Measurements from ENCODE around the gene PRRT1.

PRRT1 gene

GRCh38 chr6:32108094-32108627, 43.6 kb downstream of the PRRT1 start:
- H3F3A ChIP-seq (ENCODE audit: insufficient read depth), result no peaks in the 10 kb centered on the region
- H3K4me2 ChIP-seq (ENCODE audit: low read depth, low read length, poor library complexity, severe bottlenecking), result no peak overlapping the region
- no peaks in the 10 kb centered on the region for H3K36me3 ChIP-seq (ENCODE audit: low read length)
- no peak overlapping the region for H3K9ac ChIP-seq (ENCODE audit: low read length)
- no peaks in the 10 kb centered on the region for H3K9me2 ChIP-seq (replicated peaks; ENCODE audit: insufficient read depth, low read length)
- H3K27ac ChIP-seq (ENCODE audit: low read depth, low read length), result no peak overlapping the region
- H2AFZ ChIP-seq (ENCODE audit: low read depth, low read length, severe bottlenecking), result no peak overlapping the region
- TF ChIP-seq EZH2phosphoT487 (conservative IDR thresholded peaks at IDR 0.05; ENCODE audit: low read length), result no peak
- TF ChIP-seq, protein P1, sequence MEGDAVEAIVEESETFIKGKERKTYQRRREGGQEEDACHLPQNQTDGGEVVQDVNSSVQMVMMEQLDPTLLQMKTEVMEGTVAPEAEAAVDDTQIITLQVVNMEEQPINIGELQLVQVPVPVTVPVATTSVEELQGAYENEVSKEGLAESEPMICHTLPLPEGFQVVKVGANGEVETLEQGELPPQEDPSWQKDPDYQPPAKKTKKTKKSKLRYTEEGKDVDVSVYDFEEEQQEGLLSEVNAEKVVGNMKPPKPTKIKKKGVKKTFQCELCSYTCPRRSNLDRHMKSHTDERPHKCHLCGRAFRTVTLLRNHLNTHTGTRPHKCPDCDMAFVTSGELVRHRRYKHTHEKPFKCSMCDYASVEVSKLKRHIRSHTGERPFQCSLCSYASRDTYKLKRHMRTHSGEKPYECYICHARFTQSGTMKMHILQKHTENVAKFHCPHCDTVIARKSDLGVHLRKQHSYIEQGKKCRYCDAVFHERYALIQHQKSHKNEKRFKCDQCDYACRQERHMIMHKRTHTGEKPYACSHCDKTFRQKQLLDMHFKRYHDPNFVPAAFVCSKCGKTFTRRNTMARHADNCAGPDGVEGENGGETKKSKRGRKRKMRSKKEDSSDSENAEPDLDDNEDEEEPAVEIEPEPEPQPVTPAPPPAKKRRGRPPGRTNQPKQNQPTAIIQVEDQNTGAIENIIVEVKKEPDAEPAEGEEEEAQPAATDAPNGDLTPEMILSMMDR (IDR thresholded peaks at IDR 0.05; ENCODE audit: insufficient read depth, low read length, poor library complexity, severe bottlenecking), result no peak
- H4K20me1 ChIP-seq (ENCODE audit: low read depth, low read length), result no peaks in the 10 kb centered on the region
- no peak overlapping the region for H3K4me3 ChIP-seq (ENCODE audit: insufficient read depth, low read length, poor library complexity, severe bottlenecking)
- H3K79me2 ChIP-seq (ENCODE audit: insufficient read depth, low read length), result no peaks in the 10 kb centered on the region
- no peaks in the 10 kb centered on the region for H3K9me3 ChIP-seq (ENCODE audit: insufficient read depth, low read length)
- H3K27me3 ChIP-seq (ENCODE audit: low read length), result no peaks in the 10 kb centered on the region

DNA sequence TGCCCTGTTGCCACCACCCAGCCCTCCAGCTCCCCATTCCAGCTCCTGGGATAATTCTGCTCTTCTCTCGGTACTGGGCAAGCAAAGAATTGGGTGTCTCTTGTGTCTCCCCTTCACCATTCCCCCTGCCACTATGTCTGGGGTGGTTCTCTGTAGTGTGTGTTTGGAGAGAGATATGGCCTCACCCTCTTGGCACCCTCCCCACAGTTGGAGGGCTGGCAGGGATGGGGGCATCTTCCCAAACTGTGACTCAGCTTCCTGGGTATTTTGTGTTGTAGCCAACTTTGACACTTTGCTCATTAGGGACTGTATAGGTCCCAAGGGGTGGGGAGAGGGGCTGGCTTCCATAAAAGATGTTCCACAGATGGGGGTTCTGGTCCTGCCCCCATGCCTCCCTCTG, 44.3 kb downstream of the PRRT1 start:
- TF ChIP-seq, protein P1 (IDR thresholded peaks at IDR 0.05; ENCODE audit: insufficient read depth, low read length, poor library complexity, severe bottlenecking), result no peak
- no peak for TF ChIP-seq EZH2phosphoT487 (conservative IDR thresholded peaks at IDR 0.05; ENCODE audit: low read length)
- Histone ChIP-seq H3K9ac (ENCODE audit: low read length) (no peak overlapping the region), H4K20me1 (ENCODE audit: low read depth, low read length) (no peaks in the 10 kb centered on the region), H3F3A (ENCODE audit: insufficient read depth) (no peaks in the 10 kb centered on the region), H3K4me3 (ENCODE audit: insufficient read depth, low read length, poor library complexity, severe bottlenecking) (no peak overlapping the region), H3K27ac (ENCODE audit: low read depth, low read length) (no peak overlapping the region), H3K9me3 (ENCODE audit: insufficient read depth, low read length) (no peaks in the 10 kb centered on the region), H3K36me3 (ENCODE audit: low read length) (no peaks in the 10 kb centered on the region), H3K9me2 (replicated peaks; ENCODE audit: insufficient read depth, low read length) (no peaks in the 10 kb centered on the region), H3K4me2 (ENCODE audit: low read depth, low read length, poor library complexity, severe bottlenecking) (no peak overlapping the region), H2AFZ (ENCODE audit: low read depth, low read length, severe bottlenecking) (no peak overlapping the region), H3K27me3 (ENCODE audit: low read length) (no peaks in the 10 kb centered on the region), H3K79me2 (ENCODE audit: insufficient read depth, low read length) (no peaks in the 10 kb centered on the region)

- Histone ChIP-seq H3K9me2 (replicated peaks; ENCODE audit: insufficient read depth, low read length) (no peaks in the 10 kb centered on the region), H4K20me1 (ENCODE audit: low read depth, low read length) (no peaks in the 10 kb centered on the region), H3K9ac (ENCODE audit: low read length) (no peak overlapping the region), H3K36me3 (ENCODE audit: low read length) (no peaks in the 10 kb centered on the region), H2AFZ (ENCODE audit: low read depth, low read length, severe bottlenecking) (no peak overlapping the region), H3K27ac (ENCODE audit: low read depth, low read length) (no peak overlapping the region), H3K79me2 (ENCODE audit: insufficient read depth, low read length) (no peaks in the 10 kb centered on the region), H3K4me2 (ENCODE audit: low read depth, low read length, poor library complexity, severe bottlenecking) (no peak overlapping the region), H3F3A (ENCODE audit: insufficient read depth) (no peaks in the 10 kb centered on the region), H3K9me3 (ENCODE audit: insufficient read depth, low read length) (no peaks in the 10 kb centered on the region), H3K4me3 (ENCODE audit: insufficient read depth, low read length, poor library complexity, severe bottlenecking) (no peak overlapping the region), H3K27me3 (ENCODE audit: low read length) (no peaks in the 10 kb centered on the region)
- no peak for TF ChIP-seq EZH2phosphoT487 (conservative IDR thresholded peaks at IDR 0.05; ENCODE audit: low read length)
- TF ChIP-seq, protein P1 (IDR thresholded peaks at IDR 0.05; ENCODE audit: insufficient read depth, low read length, poor library complexity, severe bottlenecking), result no peak
Measured at GRCh38 chr6:32105433-32105832, 46.3 kb downstream of the PRRT1 start.

Data from SU-DHL-6 (cell line).